ENCODE data around the gene CNTN2.

Gene CNTN2

GRCh38 chr1:205038132-205038786 is 4.8 kb upstream of the CNTN2 start:
- no peak for TF ChIP-seq CTCF (conservative IDR thresholded peaks at IDR 0.05; ENCODE audit: low read depth)
- no peak overlapping the region for H3K27ac ChIP-seq
- no peak for DNase-seq (ENCODE audit: low spot score)
- CTCF ChIA-PET, result interaction anchor here (0.6 to 1.6 kb wide), 5 partner anchors 23 to 880 kb away, joined by 3 to 5 read pairs (median 4); no protein-coding TSS in a partner anchor
- POLR2A ChIA-PET (ENCODE audit: low non-redundant PET), result no interaction called here

GRCh38 chr1:205041001-205041715 is 1.9 kb upstream of the CNTN2 start:
- ChIA-PET POLR2A (ENCODE audit: low non-redundant PET) (no interaction called here), CTCF (interaction anchor here (0.6 to 1.6 kb wide), 6 partner anchors 20 to 1436 kb away, joined by 3 to 6 read pairs (median 4); no protein-coding TSS in a partner anchor)
- DNase-seq (ENCODE audit: low spot score), result no peak

GRCh38 chr1:205041998-205042910 is 758 bp upstream of the CNTN2 start:
- no peak for DNase-seq (ENCODE audit: low spot score)
- ChIA-PET POLR2A (ENCODE audit: low non-redundant PET) (interaction anchor here (0.6 kb wide), 1 partner anchor 54 kb away, joined by 3 read pairs; no protein-coding TSS in a partner anchor), CTCF (interaction anchor here (0.6 to 1.6 kb wide), 6 partner anchors 19 to 214 kb away, joined by 3 to 4 read pairs (median 4); no protein-coding TSS in a partner anchor)
- H3K27ac ChIP-seq, result no peak overlapping the region
- TF ChIP-seq CTCF (conservative IDR thresholded peaks at IDR 0.05; ENCODE audit: low read depth), result no peak

More at GRCh38 chr1:205041001-205041715, 1.9 kb upstream of the CNTN2 start:
- TF ChIP-seq CTCF (conservative IDR thresholded peaks at IDR 0.05; ENCODE audit: low read depth), result no peak
- H3K27ac ChIP-seq, result no peak overlapping the region

- H3K27ac ChIP-seq, result no peak overlapping the region
- ChIA-PET POLR2A (ENCODE audit: low non-redundant PET) (no interaction called here), CTCF (interaction anchor here (0.6 to 2.3 kb wide), 4 partner anchors 18 to 801 kb away, joined by 3 to 16 read pairs (median 6); no protein-coding TSS in a partner anchor)
- no peak for TF ChIP-seq CTCF (conservative IDR thresholded peaks at IDR 0.05; ENCODE audit: low read depth)
- no peak for DNase-seq (ENCODE audit: low spot score)
Observed at GRCh38 chr1:205043866-205044265, 854 bp downstream of the CNTN2 start.

- no peak overlapping the region for H3K27ac ChIP-seq
- POLR2A ChIA-PET (ENCODE audit: low non-redundant PET), result no interaction called here
- CTCF ChIA-PET, result interaction anchor here (0.6 to 2.3 kb wide), 2 partner anchors 17 to 55 kb away, joined by 3 to 16 read pairs; no protein-coding TSS in a partner anchor
- TF ChIP-seq CTCF (conservative IDR thresholded peaks at IDR 0.05; ENCODE audit: low read depth), result no peak
- DNase-seq (ENCODE audit: low spot score), result no peak
Observed at GRCh38 chr1:205044741-205045140, 1.7 kb downstream of the CNTN2 start.

GRCh38 chr1:205045146-205045545 is 2.1 kb downstream of the CNTN2 start:
- no peak for TF ChIP-seq CTCF (conservative IDR thresholded peaks at IDR 0.05; ENCODE audit: low read depth)
- CTCF ChIA-PET, result interaction anchor here (2.3 kb wide), 1 partner anchor 16 kb away, joined by 16 read pairs; no protein-coding TSS in a partner anchor
- POLR2A ChIA-PET (ENCODE audit: low non-redundant PET), result no interaction called here
- H3K27ac ChIP-seq, result no peak overlapping the region
- DNase-seq (ENCODE audit: low spot score), result no peak

All from RWPE1 (cell line).